Body of pancreas (tissue), 4 donors: Measurements from ENCODE around the gene PFKM. TPM values are rescaled to one million over a fixed set of nuclear protein-coding genes. Genes with fewer than 3 reads are reported as not detected.

Experiments used
- ATAC-seq: fragments of 150-250 bp; one replicate; pipeline ENCODE4 v1.9.1; 2016
- DNase-seq, 4 donors: peaks; one replicate each; pipeline ENCODE4 v3.0.0-alpha.2; 2019
- H3K27ac ChIP-seq, 4 donors: fragments of 200-600 bp; sonication (generic); 1 replicate in 3 of 4; 2 replicates in 1 of 4; pipeline versions ENCODE4 v1.5.1 to v1.6.1; 2016 to 2019; ENCODE audit warnings: mild to moderate bottlenecking in 1 of 4, mixed read lengths in 1 of 4, moderate library complexity in 1 of 4
- H3K27me3 ChIP-seq, 2 donors: fragments of 200-600 bp; sonication (generic); one replicate each; pipeline ENCODE4 v1.6.0; 2016; ENCODE audit warnings: mild to moderate bottlenecking in 1 of 2
- H3K36me3 ChIP-seq, 2 donors: fragments of 200-600 bp; sonication (generic); replicated peaks in 1 of 2; 2 replicates each; pipeline ENCODE4 v1.5.1; 2016; ENCODE audit warnings: low read depth in 2 of 2; ENCODE audit not compliant: insufficient read depth in 1 of 2
- H3K4me1 ChIP-seq: fragments of 200-600 bp; sonication (generic); one replicate; pipeline ENCODE4 v1.6.0; 2016
- H3K4me3 ChIP-seq, 2 donors: fragments of 200-600 bp; sonication (generic); 1 replicate in 1 of 2; 2 replicates in 1 of 2; pipeline ENCODE4 v1.5.1; 2016 to 2019
- H3K9me3 ChIP-seq, 3 donors: fragments of 200-600 bp; sonication (generic); 1 replicate in 2 of 3; 2 replicates in 1 of 3; pipeline ENCODE4 v1.5.1; 2016
- CTCF ChIP-seq, 7 experiments: fragments of 450-650 bp in 4 of 7; fragments of 200-600 bp in 3 of 7; sonication (generic) in 3 of 7; IDR thresholded peaks; one replicate each; pipeline ENCODE4 v1.5.1; 2016 to 2019; ENCODE audit warnings: antibody characterized with exemption in 7 of 7
- POLR2A ChIP-seq, 3 donors: fragments of 450-650 bp; IDR thresholded peaks; one replicate each; pipeline ENCODE4 v1.6.1; 2016; ENCODE audit warnings: antibody characterized with exemption in 3 of 3, mild to moderate bottlenecking in 2 of 3
- WGBS, 2 donors: methylation state at CpG; one replicate each; pipeline ENCODE4 v1.1.5; 2017; 5-methylcytosine and 5-hydroxymethylcytosine counted together
- intact Hi-C: fragments of 100-400 bp; cut with DNase I; formaldehyde crosslinking; loops from one replicate; pipeline ENCODE4 v1.15.1; 2023
- microRNA-seq, 2 donors: library from miRNA; unstranded; fragments of <30 nt; microRNA quantifications; one replicate each; pipeline ENCODE4, GENCODE V29; 2016; ENCODE audit warnings: borderline number of aligned reads in 2 of 2, borderline replicate concordance in 2 of 2
- small RNA-seq: library from RNA; depleted of rRNA; stranded (forward); fragments of <200 nt; gene quantifications from one replicate; pipeline ENCODE3, GENCODE V24; 2016
- total RNA-seq, 2 donors: library from RNA; depleted of rRNA; stranded (reverse); fragments of >200 nt; gene quantifications; one replicate each; pipeline ENCODE4 v1.1.0, GENCODE V29; 2016

Gene PFKM
- total RNA-seq, 2 donors from 2014 or later, result 14.3 to 16.8 TPM

- no peak for TF ChIP-seq CTCF (IDR thresholded peaks at IDR 0.05)
- Histone ChIP-seq H3K27ac (no peak overlapping the region), H3K9me3 (no peaks in the 10 kb centered on the region), H3K4me3 (no peak overlapping the region), H3K27me3 (no peaks in the 10 kb centered on the region), H3K4me1 (peaks cover 9% of the 10 kb centered on the region), H3K36me3 (no peaks in the 10 kb centered on the region)
- intact Hi-C loops, result no loop called here
- DNase-seq (no peak), ATAC-seq (no peak)
- WGBS, 2 donors, result 69 to 73% methylated on average over 2 of the region's 2 CpGs
Observed at GRCh38 chr12:48193623-48194022, 74.5 kb downstream of the PFKM start.

- ATAC-seq (no peak), DNase-seq (no peak)
- Histone ChIP-seq H3K36me3 (no peaks in the 10 kb centered on the region), H3K9me3 (no peaks in the 10 kb centered on the region), H3K4me3 (no peak overlapping the region), H3K27ac (no peak overlapping the region), H3K27me3 (no peaks in the 10 kb centered on the region), H3K4me1 (peaks cover 20% of the 10 kb centered on the region)
- WGBS, 2 donors, result 52 to 71% methylated on average over 1 of the region's 1 CpG
- intact Hi-C loops, result no loop called here
- no peak for TF ChIP-seq CTCF (IDR thresholded peaks at IDR 0.05)
- no peak for TF ChIP-seq POLR2A (IDR thresholded peaks at IDR 0.05)
Observed at GRCh38 chr12:48194799-48195201, 75.6 kb downstream of the PFKM start.

Small RNA genes within 50 kb of the gene (microRNA-seq; reads per million reads assigned to microRNA genes)
- gene MIR6505, result 0 to 1.4 reads per million in 2 donors

Small RNA genes within 50 kb of the gene (small RNA-seq; reads per million reads assigned to genes)
- gene MIR6505 (1.1 reads per million, percentile 47 among the genes with 10 or more reads in this experiment), gene RNU6-1203P (not detected)

Other genes starting within 250 kb of the PFKM start
- gene VDR, start 214.4 kb upstream of the PFKM start, total RNA-seq, result 1 to 10 TPM; 1.3 to 3.1 TPM
- gene TMEM106C, start 155.8 kb upstream of the PFKM start, total RNA-seq, result 10 to 100 TPM; 38.2 to 47.0 TPM
- gene COL2A1, start 114.9 kb upstream of the PFKM start, total RNA-seq, result not detected
- gene SENP1, start 13.3 kb upstream of the PFKM start, total RNA-seq, result 10 to 100 TPM; 11.4 to 15.8 TPM
- 10 to 100 TPM; 27.2 to 33.0 TPM for gene ASB8, start 38.2 kb downstream of the PFKM start, total RNA-seq
- under 1 TPM in 1 of 2 donors, not detected in 1; 0.26 TPM for gene CCDC184, start 64.3 kb downstream of the PFKM start, total RNA-seq
- gene OR10AD1, start 83.9 kb downstream of the PFKM start, total RNA-seq, result not detected
- gene ZNF641, start 231.6 kb downstream of the PFKM start, total RNA-seq, result 10 to 100 TPM in 1 of 2 donors, 1 to 10 TPM in 1; 9.2 to 17.1 TPM